PFSK-1 (cell line): ENCODE measurements around the gene DDX42.

Experiments used
- FOXP2 ChIP-seq: optimal IDR thresholded peaks from 2 replicates; pipeline ENCODE3; 2011; ENCODE audit warnings: borderline replicate concordance, control low read depth, inconsistent platforms; ENCODE audit not compliant: insufficient read depth; ENCODE audit errors: extremely low read length, extremely low read depth
- POLR2AphosphoS5 ChIP-seq: IDR thresholded peaks from 2 replicates; pipeline ENCODE4 v1.6.1; 2012; ENCODE audit warnings: low read depth, mild to moderate bottlenecking, control low read depth, low read length, moderate library complexity
- TF ChIP-seq, protein P1 (sequence below), 2 experiments: IDR thresholded peaks; 2 replicates each; pipeline versions ENCODE4 v1.6.1 to v1.8.0; 2011 to 2012; ENCODE audit warnings: low read depth in 2 of 2, low read length in 2 of 2, control low read depth in 1 of 2, inconsistent platforms in 1 of 2, mild to moderate bottlenecking in 1 of 2, moderate library complexity in 1 of 2; ENCODE audit not compliant: insufficient read depth in 1 of 2

GRCh38 chr17:63786117-63786516, 12.1 kb downstream of the DDX42 start:
- TF ChIP-seq POLR2AphosphoS5 (no peak), FOXP2 (no peak)
- TF ChIP-seq, protein P1, sequence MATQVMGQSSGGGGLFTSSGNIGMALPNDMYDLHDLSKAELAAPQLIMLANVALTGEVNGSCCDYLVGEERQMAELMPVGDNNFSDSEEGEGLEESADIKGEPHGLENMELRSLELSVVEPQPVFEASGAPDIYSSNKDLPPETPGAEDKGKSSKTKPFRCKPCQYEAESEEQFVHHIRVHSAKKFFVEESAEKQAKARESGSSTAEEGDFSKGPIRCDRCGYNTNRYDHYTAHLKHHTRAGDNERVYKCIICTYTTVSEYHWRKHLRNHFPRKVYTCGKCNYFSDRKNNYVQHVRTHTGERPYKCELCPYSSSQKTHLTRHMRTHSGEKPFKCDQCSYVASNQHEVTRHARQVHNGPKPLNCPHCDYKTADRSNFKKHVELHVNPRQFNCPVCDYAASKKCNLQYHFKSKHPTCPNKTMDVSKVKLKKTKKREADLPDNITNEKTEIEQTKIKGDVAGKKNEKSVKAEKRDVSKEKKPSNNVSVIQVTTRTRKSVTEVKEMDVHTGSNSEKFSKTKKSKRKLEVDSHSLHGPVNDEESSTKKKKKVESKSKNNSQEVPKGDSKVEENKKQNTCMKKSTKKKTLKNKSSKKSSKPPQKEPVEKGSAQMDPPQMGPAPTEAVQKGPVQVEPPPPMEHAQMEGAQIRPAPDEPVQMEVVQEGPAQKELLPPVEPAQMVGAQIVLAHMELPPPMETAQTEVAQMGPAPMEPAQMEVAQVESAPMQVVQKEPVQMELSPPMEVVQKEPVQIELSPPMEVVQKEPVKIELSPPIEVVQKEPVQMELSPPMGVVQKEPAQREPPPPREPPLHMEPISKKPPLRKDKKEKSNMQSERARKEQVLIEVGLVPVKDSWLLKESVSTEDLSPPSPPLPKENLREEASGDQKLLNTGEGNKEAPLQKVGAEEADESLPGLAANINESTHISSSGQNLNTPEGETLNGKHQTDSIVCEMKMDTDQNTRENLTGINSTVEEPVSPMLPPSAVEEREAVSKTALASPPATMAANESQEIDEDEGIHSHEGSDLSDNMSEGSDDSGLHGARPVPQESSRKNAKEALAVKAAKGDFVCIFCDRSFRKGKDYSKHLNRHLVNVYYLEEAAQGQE (IDR thresholded peaks at IDR 0.05; ENCODE audit: insufficient read depth in 1 of 2, low read depth in 2 of 2, low read length in 2 of 2) = no peak
